NCI-H2227 (cell line): ENCODE results near the gene TPRKB.
"Not testable (repeated sequence)": the region's sequence is repeated elsewhere in the genome, so short reads cannot be mapped to it uniquely, and the experiment has no call there.

Experiments used
- DNase-seq: peaks from one replicate; lab custom pipeline; 2025; ENCODE audit not compliant: unreplicated experiment; lab: John Stamatoyannopoulos, UW

Gene TPRKB

DNA sequence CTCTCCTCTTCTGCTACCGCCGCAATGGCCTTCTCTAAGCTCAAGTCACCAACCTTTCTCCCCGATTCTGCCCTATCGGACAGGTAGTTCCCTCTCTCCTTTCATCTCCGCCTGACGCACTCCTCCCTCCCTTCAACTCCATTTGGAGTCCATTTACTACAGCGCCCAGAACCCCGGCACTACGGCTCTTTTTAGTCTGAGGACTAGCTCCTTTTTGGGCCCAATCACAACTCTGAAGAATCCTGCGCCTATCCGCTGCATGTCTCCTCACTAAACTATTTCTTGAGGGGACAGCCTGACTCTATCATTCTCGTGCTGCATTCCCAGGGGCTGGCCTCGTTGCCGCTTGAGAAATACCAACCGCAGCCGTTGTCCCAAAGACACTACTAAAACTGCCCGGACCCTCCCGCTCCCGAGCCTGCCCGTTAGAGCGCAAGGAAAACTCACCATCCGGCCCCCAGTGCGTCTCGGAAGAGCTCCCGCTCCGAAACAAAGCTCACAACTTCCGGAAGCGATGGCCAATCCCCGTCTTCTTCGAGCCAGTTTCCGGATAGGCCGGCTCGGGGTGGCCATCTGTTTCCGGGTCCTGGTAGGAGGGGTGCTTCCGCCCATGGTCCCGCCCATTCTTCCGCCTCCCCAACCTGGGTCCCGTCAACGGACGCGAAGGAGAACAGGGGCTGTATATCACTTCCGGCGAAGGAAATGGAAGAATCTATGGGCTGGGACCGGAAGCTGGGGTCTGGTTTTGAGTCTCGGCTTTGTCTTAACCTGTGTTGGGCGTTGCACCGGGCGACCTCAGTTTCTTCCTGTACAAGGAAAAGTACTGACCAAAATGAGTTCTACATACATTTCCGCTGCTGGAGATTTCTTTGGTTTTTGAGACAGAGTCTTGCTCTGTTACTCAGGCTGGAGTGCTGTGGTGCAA, at the start of gene TPRKB:
TSS of gene TPRKB (minus strand) at position 491 of the 925 bp plus-strand sequence. CDS start 2,776 bp downstream, outside the sequence.
- DNase-seq: peak; percentile 99

DNA sequence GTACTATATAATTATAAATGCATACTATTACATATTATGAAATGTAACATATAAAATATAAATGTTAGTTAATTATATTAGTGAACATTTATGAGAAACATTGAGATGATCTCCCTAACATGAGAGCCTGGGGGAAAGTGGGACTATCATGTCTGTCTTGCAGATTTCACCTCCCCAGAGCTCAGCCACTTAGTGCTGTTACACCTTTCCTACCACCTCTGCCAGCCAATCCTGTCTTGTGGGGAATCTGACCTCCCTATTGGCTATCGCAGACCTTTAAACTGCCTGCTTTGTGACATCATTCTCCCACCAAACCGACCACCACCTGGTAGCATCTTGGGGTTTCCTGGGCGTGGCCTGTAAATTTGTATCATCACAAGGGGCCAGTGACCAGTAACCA, 46.7 kb upstream of the TPRKB start, which contains the start of gene C2orf78:
TSS of gene C2orf78 (plus strand) at position 301 of the 400 bp plus-strand sequence. CDS start 127 bp downstream, outside the sequence.
- DNase-seq: not testable (repeated sequence)

DNA sequence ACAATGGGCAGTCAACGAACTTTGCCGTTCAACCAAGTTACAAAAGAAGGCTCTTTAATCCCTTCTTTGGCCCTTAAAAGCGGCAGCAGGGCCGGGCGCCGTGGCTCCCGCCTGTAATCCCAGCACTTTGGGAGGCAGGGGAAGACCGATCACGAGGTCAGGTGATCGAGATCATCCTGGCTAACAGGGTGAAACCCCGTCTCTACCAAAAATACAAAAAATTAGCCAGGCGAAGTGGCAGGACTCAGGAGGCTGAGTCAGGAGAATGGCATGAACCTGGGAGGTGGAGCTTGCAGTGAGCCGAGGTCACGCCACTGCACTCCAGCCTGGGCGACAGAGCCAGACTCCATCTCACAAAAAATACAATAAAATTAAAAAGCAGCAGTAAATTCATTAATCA, 46.3 kb upstream of the TPRKB start:
- DNase-seq: not testable (repeated sequence)

DNA sequence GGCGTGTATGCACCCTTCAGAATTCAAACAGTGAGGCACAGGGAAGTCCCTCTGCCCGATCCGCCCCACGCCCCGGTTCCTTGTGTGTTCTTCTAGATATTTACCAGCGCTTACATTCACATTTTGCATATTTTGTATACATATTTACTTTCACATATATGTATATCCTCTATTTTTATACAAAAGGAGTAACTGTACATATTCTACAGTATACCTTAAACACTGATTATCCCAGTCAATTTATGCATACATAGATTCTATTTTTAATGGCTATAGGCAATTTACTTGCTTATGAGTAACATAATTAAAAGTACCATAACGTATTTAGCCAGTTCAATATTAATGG, 43.1 kb upstream of the TPRKB start:
- no peak for DNase-seq

- DNase-seq: peak; percentile 97
These were observed 42.5 kb upstream of the TPRKB start, which contains the start of gene DUSP11 for GRCh38 chr2:73779467-73780236. Gene DUSP11, minus strand, starts transcription at chr2:73780103. Its CDS starts 129 bp downstream, at chr2:73779974.

GRCh38 chr2:73778867-73779466, 41.8 kb upstream of the TPRKB start:
- not testable (repeated sequence) for DNase-seq

DNA sequence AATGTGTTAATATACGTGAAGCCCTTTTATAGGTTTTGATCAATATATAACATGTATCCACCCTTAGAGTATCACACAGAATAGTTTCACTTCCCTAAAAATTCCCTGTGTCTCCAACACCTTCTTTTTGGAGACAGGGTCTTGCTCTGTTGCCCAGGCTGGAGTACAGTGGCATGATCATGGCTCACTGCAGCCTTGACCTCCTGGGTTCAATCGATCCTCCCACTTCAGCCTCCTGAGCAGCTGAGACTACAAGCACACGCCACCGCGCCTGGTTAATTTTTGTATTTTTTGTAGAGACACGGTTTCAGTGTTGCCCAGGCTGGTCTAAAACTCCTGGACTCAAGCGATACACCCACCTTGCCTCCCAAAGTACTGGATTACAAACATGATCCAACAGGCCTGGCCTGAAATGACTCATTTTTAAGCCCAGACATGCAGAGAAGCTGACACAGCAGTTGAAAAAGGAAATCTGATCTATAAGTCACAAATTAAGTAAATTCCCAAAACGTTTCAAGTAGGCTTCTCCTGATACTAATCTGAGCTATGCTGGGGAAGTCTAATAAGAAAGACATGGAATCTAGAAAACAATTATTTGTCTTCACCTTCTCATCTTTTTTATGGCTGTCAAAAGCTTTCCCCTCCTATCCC, 39.8 kb upstream of the TPRKB start:
- DNase-seq: no peak

- no peak for DNase-seq
These were observed 39.2 kb upstream of the TPRKB start for GRCh38 chr2:73776381-73776780.

- no peak for DNase-seq
These were observed 35.7 kb upstream of the TPRKB start for GRCh38 chr2:73772819-73773218.

DNA sequence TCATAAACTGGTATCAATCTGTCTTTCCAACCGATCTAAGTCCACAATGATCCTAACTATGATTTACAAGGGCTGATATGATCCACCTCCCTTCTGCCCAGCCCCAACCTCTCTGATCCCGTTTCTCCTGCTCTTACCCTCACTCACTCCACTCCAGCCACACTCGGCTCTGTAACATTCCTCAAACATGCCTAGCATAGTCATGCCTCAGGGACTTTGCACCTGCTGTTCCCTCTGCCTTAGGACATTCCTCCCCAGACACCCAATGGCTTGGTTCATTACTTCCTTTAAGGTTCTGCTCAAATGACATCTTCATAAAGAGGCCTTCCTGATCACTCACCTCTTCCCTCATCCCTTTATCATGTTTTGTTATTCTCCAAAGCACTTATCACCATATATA, 33.6 kb upstream of the TPRKB start:
- no peak for DNase-seq

GRCh38 chr2:73766994-73767393, 29.8 kb upstream of the TPRKB start:
- no peak for DNase-seq

DNA sequence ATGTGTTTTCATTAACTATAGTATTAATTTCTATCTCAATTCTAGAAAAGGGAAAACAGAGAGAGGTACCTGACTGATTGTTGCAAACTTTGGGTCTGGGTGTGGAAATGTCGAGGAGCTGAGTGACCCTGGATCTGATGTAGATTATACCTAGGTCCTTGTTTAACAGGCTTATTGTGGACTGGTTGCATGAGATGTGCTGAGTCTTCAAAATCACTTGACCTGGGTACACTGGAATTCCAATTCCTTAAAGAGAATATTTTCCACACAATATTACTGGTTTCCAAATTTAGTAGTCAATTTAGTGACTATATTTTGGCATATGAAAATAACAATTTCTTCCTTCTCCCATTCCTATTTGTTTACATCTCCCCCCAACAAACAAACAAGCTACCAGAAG, 29.2 kb upstream of the TPRKB start:
- no peak for DNase-seq

- DNase-seq: no peak
These were observed 27.8 kb upstream of the TPRKB start for GRCh38 chr2:73764945-73765344.

- no peak for DNase-seq
These were observed 25.4 kb upstream of the TPRKB start for GRCh38 chr2:73762571-73762970.

- DNase-seq: no peak
These were observed 22.8 kb upstream of the TPRKB start for GRCh38 chr2:73759904-73760303.

DNA sequence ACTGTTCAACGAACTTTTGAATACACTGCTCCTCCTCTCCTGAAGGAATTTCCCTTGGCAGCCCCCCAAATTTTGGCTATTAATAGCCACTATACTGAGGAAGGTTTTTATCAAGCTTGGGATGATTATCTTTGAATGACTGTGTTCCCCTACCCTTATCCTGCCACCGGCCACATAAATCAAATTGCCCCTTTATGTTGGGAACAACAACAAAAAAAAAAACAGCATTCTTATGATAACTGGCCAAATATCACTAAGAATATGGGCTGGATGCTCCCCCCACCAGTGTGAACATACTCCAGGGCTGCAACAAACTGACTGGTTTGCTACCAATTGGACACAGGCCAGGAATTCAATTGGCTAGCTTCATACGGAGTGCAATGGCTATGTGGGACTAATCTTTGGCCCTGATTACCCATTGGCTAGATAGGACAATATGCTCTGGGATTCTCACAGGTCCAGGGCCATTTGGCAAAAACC, 22.2 kb upstream of the TPRKB start:
- DNase-seq: no peak

DNA sequence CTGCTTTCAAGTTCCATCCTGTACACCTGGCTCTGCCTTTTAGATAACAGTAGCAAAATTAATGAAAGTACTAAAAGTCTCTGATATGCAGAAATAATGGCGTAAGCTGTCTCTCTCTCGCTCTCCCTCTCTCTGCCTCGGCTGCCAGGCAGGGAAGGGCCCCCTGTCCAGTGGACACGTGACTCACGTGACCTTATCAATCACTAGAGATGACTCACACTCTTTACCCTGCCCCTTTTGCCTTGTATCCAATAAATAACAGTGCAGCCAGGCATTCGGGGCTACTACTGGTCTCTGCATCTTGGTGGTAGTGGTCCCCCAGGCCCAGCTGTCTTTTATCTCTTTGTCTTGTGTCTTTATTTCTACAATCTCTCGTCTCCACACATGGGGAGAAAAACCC, 17.2 kb upstream of the TPRKB start:
- not testable (repeated sequence) for DNase-seq

- DNase-seq: no peak
These were observed 12.2 kb upstream of the TPRKB start for GRCh38 chr2:73749314-73749713.

DNA sequence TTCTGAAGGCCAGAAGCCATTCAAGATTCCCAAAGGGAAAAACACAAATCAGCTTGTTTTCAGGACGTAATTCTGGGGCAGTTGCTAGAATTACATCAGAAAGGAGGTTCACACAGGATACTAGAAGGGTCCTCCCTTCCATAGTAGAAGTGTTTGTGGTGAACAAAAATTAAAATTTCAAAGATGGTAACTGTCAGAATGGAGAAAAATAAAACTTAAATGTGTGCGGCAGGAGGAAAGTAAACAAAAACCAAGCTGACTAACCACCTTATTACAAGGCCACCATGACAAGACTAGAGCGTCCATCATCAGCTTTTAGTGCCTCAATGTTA, 9.7 kb upstream of the TPRKB start:
- no peak for DNase-seq

GRCh38 chr2:73746015-73746876, 9.1 kb upstream of the TPRKB start:
- DNase-seq: no peak
